Activated T-cell treated with anti-CD3 and anti-CD28 coated beads, Interleukin-2, amount 50 U/mL, for 24 hours (primary cell): ENCODE results near the gene TNFAIP8L2.
"Not testable (repeated sequence)": the region's sequence is repeated elsewhere in the genome, so short reads cannot be mapped to it uniquely, and the experiment has no call there.

Experiments
- DNase-seq: peaks from one replicate; pipeline ENCODE4 v3.0.0-alpha.2; 2020
- H3K27ac Mint-ChIP-seq: 2 replicates; pipeline ENCODE4 v1.8.0; 2020; ENCODE audit warnings: mild to moderate bottlenecking, mixed read lengths
- H3K27me3 Mint-ChIP-seq: 2 replicates; pipeline ENCODE4 v1.8.0; 2020; ENCODE audit warnings: mixed read lengths
- H3K36me3 Mint-ChIP-seq: 2 replicates; pipeline ENCODE4 v1.8.0; 2020; ENCODE audit warnings: low read depth, mixed read lengths
- H3K4me1 Mint-ChIP-seq: 2 replicates; pipeline ENCODE4 v1.8.0; 2020; ENCODE audit warnings: low read depth, mixed read lengths
- H3K4me3 Mint-ChIP-seq: 2 replicates; pipeline ENCODE4 v1.8.0; 2020; ENCODE audit warnings: mild to moderate bottlenecking, moderate library complexity, mixed read lengths
- H3K9me3 Mint-ChIP-seq: 2 replicates; pipeline ENCODE4 v1.8.0; 2020; ENCODE audit warnings: mixed read lengths

TNFAIP8L2 gene

GRCh38 chr1:151164732-151165280 is 8.4 kb downstream of the TNFAIP8L2 start:
- Mint-ChIP-seq H3K9me3 (no peaks in the 10 kb centered on the region), H3K4me3 (peak overlapping the region; percentile 95), H3K27me3 (no peaks in the 10 kb centered on the region), H3K4me1 (peaks cover 67% of the 10 kb centered on the region), H3K27ac (peak overlapping the region; percentile 98), H3K36me3 (peaks cover 73% of the 10 kb centered on the region)
- DNase-seq = no peak

- Mint-ChIP-seq H3K4me3 (peak overlapping the region; percentile 95), H3K27ac (peak overlapping the region; percentile 98), H3K9me3 (no peaks in the 10 kb centered on the region), H3K36me3 (peaks cover 74% of the 10 kb centered on the region), H3K4me1 (peaks cover 63% of the 10 kb centered on the region), H3K27me3 (no peaks in the 10 kb centered on the region)
- peak; percentile 46 for DNase-seq
Measured at GRCh38 chr1:151165281-151165737, 8.9 kb downstream of the TNFAIP8L2 start.

GRCh38 chr1:151165738-151166504 is 9.5 kb downstream of the TNFAIP8L2 start, which contains the start of the genes LYSMD1 and SCNM1:
Gene LYSMD1, minus strand, starts transcription at chr1:151165902. Its CDS starts 644 bp downstream, at chr1:151165258.
Gene SCNM1, plus strand, starts transcription at chr1:151166144. Its CDS starts 9 bp downstream, at chr1:151166153.
- Mint-ChIP-seq H3K36me3 (peaks cover 74% of the 10 kb centered on the region), H3K27ac (peak within 1 kb of the TSS; percentile 98), H3K27me3 (no peaks in the 10 kb centered on the region)

GRCh38 chr1:151166505-151166956 is 10.1 kb downstream of the TNFAIP8L2 start:
- H3K36me3 Mint-ChIP-seq = peaks cover 75% of the 10 kb centered on the region
- H3K27me3 Mint-ChIP-seq = no peaks in the 10 kb centered on the region
- peak overlapping the region; percentile 98 for H3K27ac Mint-ChIP-seq
- H3K4me1 Mint-ChIP-seq = peaks cover 53% of the 10 kb centered on the region
- peak overlapping the region; percentile 95 for H3K4me3 Mint-ChIP-seq
- H3K9me3 Mint-ChIP-seq = no peaks in the 10 kb centered on the region
- DNase-seq = no peak

More at GRCh38 chr1:151165738-151166504, 9.5 kb downstream of the TNFAIP8L2 start, which contains the start of the genes LYSMD1 and SCNM1:
- Mint-ChIP-seq H3K9me3 (no peaks in the 10 kb centered on the region), H3K4me3 (peak within 1 kb of the TSS; percentile 95), H3K4me1 (peaks cover 57% of the 10 kb centered on the region)
- DNase-seq = peak; percentile 93

DNA sequence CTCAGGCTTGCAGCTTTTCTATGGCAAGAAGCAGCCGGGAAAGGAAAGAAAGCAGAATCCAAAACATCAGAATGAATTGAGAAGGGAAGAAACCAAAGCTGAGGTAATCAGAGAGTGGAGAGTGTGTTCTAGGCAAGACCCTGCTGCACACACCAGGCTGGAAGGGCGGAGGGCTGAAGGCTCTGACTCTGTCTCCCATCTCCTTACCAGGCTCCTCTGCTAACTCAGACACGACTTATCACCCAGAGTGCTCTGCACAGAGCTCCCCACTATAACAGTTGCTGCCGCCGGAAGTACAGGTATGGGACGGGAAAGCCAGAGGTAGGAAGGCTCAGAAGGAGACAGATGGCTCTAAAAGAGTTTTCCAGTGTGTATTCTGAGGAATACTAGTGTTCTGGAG is 10.7 kb downstream of the TNFAIP8L2 start:
- Mint-ChIP-seq H3K27ac (peak overlapping the region; percentile 98), H3K9me3 (no peaks in the 10 kb centered on the region), H3K4me1 (peaks cover 47% of the 10 kb centered on the region), H3K27me3 (no peaks in the 10 kb centered on the region), H3K36me3 (peaks cover 75% of the 10 kb centered on the region), H3K4me3 (peak overlapping the region; percentile 95)
- DNase-seq = no peak

GRCh38 chr1:151171190-151171589 is 14.7 kb downstream of the TNFAIP8L2 start:
- H3K27ac Mint-ChIP-seq = peak overlapping the region; percentile 41
- DNase-seq = no peak
- peaks cover 89% of the 10 kb centered on the region for H3K36me3 Mint-ChIP-seq
- H3K4me3 Mint-ChIP-seq = no peak overlapping the region
- no peaks in the 10 kb centered on the region for H3K9me3 Mint-ChIP-seq
- H3K27me3 Mint-ChIP-seq = no peaks in the 10 kb centered on the region
- peaks cover 19% of the 10 kb centered on the region for H3K4me1 Mint-ChIP-seq

GRCh38 chr1:151175041-151175741 is 18.7 kb downstream of the TNFAIP8L2 start:
- Mint-ChIP-seq H3K27me3 (no peaks in the 10 kb centered on the region), H3K27ac (peak overlapping the region; percentile 75), H3K9me3 (no peaks in the 10 kb centered on the region), H3K4me3 (no peak overlapping the region), H3K4me1 (no peaks in the 10 kb centered on the region), H3K36me3 (peaks cover 87% of the 10 kb centered on the region)
- no peak for DNase-seq

DNA sequence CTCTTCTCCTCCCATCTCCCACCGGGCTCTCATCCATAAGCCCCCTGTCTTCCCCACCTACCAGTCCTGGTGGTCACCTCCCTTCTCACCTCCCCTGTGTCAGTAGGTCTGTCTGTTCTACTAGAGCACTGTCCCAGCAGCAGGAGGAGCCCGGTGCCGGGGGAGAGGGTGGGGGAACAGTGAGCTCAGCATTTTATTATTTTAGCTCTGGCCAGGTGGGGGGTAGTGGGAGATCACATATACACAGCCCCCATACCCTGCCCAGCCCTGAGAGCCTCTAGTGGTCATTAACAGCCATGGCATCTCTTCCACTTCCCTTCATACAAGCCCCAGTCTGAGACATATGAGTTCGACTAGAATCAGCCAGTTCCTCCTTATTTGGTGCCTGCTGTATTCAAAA is 19.4 kb downstream of the TNFAIP8L2 start, which contains the start of gene TMOD4:
TSS of gene TMOD4 (minus strand) at position 119 of the 400 bp plus-strand sequence. CDS start 1,106 bp downstream, outside the sequence.
- H3K27ac Mint-ChIP-seq = peak within 1 kb of the TSS; percentile 75

GRCh38 chr1:151176514-151177045 is 20.1 kb downstream of the TNFAIP8L2 start:
- Mint-ChIP-seq H3K36me3 (peaks cover 86% of the 10 kb centered on the region), H3K27ac (no peak overlapping the region)

More for the DNA sequence above, 19.4 kb downstream of the TNFAIP8L2 start, which contains the start of gene TMOD4:
- Mint-ChIP-seq H3K9me3 (no peaks in the 10 kb centered on the region), H3K27me3 (no peaks in the 10 kb centered on the region), H3K36me3 (peaks cover 86% of the 10 kb centered on the region), H3K4me3 (no peak within 1 kb of the TSS), H3K4me1 (no peaks in the 10 kb centered on the region)
- no peak for DNase-seq

DNA sequence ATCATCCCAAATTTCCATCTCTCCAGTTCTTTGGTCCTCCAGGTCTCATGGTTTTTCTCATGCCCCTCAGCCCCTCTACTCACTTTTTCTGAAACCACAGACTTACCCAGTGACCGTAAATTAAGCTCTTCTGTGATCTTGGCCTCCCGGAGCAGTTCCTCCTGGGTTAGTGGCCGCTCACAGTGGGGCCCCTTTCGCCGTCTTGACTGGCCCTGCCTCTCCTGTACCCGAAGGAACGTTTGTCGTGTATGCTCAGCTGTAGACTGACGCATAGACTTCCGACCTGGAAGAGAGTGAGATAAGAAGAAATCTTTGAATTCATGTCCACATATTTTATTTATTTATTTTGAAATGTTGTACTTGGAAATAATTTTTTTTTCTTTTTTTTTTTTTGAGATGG is 27.8 kb downstream of the TNFAIP8L2 start:
- no peak overlapping the region for H3K4me3 Mint-ChIP-seq
- no peaks in the 10 kb centered on the region for H3K27me3 Mint-ChIP-seq
- no peak for DNase-seq
- peaks cover 18% of the 10 kb centered on the region for H3K4me1 Mint-ChIP-seq
- H3K9me3 Mint-ChIP-seq = no peaks in the 10 kb centered on the region
- no peak overlapping the region for H3K27ac Mint-ChIP-seq
- peaks cover 69% of the 10 kb centered on the region for H3K36me3 Mint-ChIP-seq

More at GRCh38 chr1:151176514-151177045, 20.1 kb downstream of the TNFAIP8L2 start:
- no peak for DNase-seq
- H3K4me1 Mint-ChIP-seq = no peaks in the 10 kb centered on the region
- H3K4me3 Mint-ChIP-seq = no peak overlapping the region
- H3K27me3 Mint-ChIP-seq = no peaks in the 10 kb centered on the region
- no peaks in the 10 kb centered on the region for H3K9me3 Mint-ChIP-seq

DNA sequence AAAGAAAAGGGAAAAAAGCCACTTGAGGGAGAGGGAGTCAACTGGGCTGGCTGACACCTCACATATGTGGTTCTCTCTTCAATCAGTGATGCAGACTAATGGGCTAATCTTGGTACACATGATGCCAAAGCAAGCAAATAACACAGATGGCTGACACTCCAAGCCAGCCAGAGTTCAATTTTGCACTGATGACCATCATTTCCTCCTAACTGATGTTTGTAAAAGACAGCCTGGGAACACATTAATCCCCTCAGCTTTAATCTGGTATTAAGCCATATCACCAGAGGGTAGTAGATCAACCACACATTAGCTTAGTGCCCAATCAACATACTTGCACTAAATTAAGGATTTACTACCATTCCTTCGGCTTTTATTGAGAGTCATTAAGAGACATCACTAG is 30.8 kb downstream of the TNFAIP8L2 start:
- Mint-ChIP-seq H3K36me3 (peaks cover 50% of the 10 kb centered on the region), H3K9me3 (no peaks in the 10 kb centered on the region), H3K27me3 (no peaks in the 10 kb centered on the region), H3K4me3 (no peak overlapping the region), H3K27ac (peak overlapping the region; percentile 16), H3K4me1 (peaks cover 27% of the 10 kb centered on the region)
- no peak for DNase-seq

- H3K4me1 Mint-ChIP-seq = peaks cover 27% of the 10 kb centered on the region
- H3K9me3 Mint-ChIP-seq, H3K27me3 Mint-ChIP-seq, DNase-seq: not testable (repeated sequence)
- H3K4me3 Mint-ChIP-seq = peak overlapping the region; percentile 96
- H3K36me3 Mint-ChIP-seq = peaks cover 36% of the 10 kb centered on the region
- H3K27ac Mint-ChIP-seq = peak overlapping the region; percentile 96
Measured at GRCh38 chr1:151188667-151189066, 32.2 kb downstream of the TNFAIP8L2 start.

DNA sequence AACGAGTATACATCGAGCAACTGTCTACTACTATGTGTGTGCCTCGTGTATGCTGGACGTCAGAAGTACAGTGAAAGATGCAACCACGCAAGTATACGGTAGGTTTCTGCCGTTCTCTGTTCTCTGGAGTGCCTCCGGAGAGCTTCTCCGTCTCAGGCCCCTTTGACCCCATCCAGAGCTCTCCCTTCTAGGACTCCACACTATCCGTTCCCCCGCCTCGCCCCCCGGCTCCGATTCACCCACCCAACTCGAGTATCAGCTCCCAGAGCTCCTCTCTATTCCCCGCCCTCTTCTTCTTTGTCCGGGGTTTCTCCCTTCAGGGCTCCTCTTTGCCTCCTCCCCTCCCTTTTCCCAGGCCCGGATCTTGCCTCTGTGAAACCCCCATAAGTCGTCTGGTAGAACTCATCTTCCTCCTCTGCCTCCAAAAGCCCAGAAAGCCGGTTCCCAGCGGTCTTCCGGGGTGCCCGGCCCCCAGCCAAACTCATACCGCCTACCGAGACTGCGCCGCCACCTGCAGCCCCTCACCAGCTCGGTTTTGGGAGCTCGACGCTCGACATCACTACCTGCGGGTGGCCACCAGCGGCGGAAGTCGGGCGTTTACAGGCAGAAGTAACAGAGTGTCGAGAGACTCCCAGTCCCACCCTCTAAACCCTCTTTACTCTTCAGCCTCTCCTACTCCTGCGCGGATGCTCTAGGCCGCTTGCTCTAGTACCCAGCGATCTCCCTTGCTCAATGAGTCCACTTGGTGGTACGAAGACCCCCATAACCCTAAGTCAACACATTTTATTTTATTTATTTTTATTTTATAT is 33.4 kb downstream of the TNFAIP8L2 start, which contains the start of gene VPS72:
TSS of gene VPS72 (minus strand) at position 561 of the 809 bp plus-strand sequence. CDS start at position 485, 76 bp downstream.
- peaks cover 27% of the 10 kb centered on the region for H3K4me1 Mint-ChIP-seq
- H3K4me3 Mint-ChIP-seq = peak within 1 kb of the TSS; percentile 96
- peak within 1 kb of the TSS; percentile 96 for H3K27ac Mint-ChIP-seq
- no peaks in the 10 kb centered on the region for H3K27me3 Mint-ChIP-seq
- peak; percentile 88 for DNase-seq
- H3K36me3 Mint-ChIP-seq = peaks cover 25% of the 10 kb centered on the region
- no peaks in the 10 kb centered on the region for H3K9me3 Mint-ChIP-seq
